T47D (cell line): ENCODE results near the gene VEGFA.

Experiments used
- DNase-seq, 2 experiments: peaks; one replicate each; pipeline versions ENCODE4 v3.0.0 to v3.0.0-alpha.2; 2011 to 2012; ENCODE audit warnings: low read depth in 1 of 2, low spot score in 1 of 2
- JUND ChIP-seq: IDR thresholded peaks from 2 replicates; pipeline ENCODE4 v1.6.1; 2012; ENCODE audit warnings: low read depth
- in situ Hi-C: cut with HindIII; loops from 2 replicates; pipeline ENCODE4 v1.10.0; 2016; ENCODE audit warnings: low sequenced_read_pairs, low pct_unique_long_range_greater_than_20kb

The VEGFA gene

DNA sequence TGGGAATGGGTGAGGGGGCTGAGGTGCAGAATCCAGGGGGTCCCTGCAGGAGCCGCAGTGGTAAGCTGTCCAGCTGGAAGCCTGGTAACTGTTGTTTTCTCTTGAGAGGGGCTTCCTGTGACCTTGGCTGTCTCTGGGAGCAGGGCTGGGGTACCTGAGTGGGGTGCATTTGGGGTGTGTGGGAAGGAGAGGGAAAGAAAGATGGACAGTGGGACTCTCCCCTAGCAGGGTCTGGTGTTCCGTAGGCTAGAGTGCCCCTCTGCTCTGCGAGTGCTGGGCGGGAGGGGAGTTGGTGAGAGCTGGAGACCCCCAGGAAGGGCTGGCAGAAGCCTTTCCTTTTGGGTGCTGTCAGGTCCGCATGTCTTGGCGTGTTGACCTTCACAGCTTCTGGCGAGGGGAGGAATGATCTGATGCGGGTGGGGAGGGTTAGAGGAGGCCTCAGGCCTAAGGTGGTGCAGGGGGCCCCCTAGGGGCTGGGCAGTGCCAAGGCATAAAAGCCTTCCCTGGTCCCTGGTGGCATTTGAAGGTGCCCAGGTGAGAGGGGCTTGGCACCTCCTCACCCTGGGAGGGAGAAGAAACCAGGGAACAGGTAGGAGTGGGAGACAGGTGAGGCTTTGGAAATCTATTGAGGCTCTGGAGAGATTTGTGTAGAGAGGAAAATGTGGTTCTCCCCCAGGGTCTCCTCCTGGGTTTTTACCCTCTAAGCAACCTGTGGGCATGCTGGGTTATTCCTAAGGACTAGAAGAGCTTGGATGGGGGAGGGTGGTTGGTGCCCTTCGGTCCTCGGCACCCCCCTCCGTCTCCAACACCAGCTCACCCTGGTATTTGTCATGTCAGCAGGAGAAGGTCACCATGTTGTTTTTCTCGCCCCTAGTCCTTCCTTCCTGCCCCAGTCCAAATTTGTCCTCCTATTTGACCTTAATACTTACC lies 3.3 kb downstream of the VEGFA start:
- no peak for TF ChIP-seq JUND
- peak; percentile 65 to 77 for DNase-seq
- in situ Hi-C loops, result no loop called here

GRCh38 chr6:43773980-43774775 lies 4.2 kb downstream of the VEGFA start:
- in situ Hi-C loops, result no loop called here
- no peak for TF ChIP-seq JUND
- no peak for DNase-seq

DNA sequence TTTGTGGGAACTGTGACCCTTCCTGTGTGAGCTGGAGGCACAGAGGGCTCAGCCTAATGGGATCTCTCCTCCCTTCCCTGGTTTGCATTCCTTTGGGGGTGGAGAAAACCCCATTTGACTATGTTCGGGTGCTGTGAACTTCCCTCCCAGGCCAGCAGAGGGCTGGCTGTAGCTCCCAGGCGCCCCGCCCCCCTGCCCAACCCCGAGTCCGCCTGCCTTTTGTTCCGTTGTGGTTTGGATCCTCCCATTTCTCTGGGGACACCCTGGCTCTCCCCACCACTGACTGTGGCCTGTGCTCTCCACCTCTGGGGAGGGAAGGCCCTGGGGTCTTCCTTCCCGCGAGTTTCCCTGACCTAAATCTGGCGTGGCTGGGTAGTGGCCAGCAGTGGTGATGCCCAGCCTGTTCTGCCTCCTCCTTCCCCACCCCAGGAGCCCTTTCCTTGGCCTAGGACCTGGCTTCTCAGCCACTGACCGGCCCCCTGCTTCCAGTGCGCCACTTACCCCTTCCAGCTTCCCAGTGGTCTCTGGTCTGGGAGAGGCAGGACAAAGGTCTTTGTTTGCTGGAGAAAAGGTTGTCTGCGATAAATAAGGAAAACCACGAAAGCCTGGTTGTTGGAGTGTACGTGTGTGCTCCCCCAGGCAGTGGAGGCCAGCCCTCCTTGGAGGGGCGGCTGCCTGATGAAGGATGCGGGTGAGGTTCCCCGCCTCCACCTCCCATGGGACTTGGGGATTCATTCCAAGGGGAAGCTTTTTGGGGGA lies 4.9 kb downstream of the VEGFA start:
- peak; percentile 81 to 88 for DNase-seq
- in situ Hi-C loops, result no loop called here
- TF ChIP-seq JUND, result no peak

GRCh38 chr6:43775535-43775885 lies 5.5 kb downstream of the VEGFA start:
- no peak for DNase-seq
- no peak for TF ChIP-seq JUND
- in situ Hi-C loops, result no loop called here

GRCh38 chr6:43776115-43776798 lies 6.2 kb downstream of the VEGFA start:
- in situ Hi-C loops, result no loop called here
- no peak for TF ChIP-seq JUND
- DNase-seq, result no peak

DNA sequence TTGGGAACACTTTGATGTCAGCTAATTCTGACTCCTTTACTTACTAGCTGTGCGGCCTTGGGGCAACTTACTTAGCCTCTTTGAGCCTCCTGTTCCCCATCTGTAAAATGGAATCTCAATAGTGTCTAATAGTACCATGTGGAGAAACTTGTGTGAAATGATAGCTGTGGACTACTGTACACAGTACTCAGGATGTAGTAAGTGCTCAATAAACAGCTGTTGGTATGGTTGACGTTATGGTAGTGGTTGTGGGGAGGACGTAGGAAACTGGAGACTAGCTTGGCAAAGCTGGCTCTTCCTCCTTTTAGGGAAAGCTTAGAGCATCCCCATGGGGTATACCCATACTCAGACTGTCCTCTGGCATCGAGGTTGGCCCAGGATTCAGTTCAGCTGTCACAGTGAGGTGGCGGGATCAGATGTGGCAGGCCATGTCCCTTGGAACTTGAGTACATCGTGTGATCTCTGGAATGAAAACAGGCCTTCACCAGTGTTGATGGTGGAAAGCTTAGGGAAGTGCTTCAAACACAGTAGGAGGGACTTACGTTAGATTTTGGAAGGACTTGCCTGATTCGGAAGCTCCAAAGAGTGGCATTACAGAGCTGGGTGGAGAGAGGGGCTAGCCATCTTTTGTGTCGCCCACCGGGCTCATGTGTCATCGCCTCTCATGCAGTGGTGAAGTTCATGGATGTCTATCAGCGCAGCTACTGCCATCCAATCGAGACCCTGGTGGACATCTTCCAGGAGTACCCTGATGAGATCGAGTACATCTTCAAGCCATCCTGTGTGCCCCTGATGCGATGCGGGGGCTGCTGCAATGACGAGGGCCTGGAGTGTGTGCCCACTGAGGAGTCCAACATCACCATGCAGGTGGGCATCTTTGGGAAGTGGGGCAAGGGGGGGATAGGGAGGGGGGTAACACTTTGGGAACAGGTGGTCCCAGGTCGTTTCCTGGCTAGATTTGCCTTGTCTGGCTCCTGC lies 7.1 kb downstream of the VEGFA start:
- in situ Hi-C loops, result no loop called here
- DNase-seq, result no peak
- TF ChIP-seq JUND, result no peak

DNA sequence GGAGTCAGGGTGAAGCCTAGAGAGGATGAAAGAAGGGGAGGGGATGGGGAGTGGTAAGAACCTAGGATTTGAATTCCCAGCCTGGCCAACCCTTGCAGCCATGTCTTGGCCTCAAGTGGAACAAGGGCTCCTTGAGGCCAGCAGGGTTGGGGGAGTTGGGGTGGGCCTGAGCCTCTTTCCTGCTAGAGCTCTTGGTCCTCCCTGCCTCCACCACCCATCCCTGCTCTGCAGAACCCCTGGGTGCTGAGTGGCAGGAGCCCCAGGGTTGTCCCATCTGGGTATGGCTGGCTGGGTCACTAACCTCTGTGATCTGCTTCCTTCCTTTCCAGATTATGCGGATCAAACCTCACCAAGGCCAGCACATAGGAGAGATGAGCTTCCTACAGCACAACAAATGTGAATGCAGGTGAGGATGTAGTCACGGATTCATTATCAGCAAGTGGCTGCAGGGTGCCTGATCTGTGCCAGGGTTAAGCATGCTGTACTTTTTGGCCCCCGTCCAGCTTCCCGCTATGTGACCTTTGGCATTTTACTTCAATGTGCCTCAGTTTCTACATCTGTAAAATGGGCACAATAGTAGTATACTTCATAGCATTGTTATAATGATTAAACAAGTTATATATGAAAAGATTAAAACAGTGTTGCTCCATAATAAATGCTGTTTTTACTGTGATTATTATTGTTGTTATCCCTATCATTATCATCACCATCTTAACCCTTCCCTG lies 8.3 kb downstream of the VEGFA start:
- DNase-seq, result no peak
- in situ Hi-C loops, result no loop called here
- no peak for TF ChIP-seq JUND

DNA sequence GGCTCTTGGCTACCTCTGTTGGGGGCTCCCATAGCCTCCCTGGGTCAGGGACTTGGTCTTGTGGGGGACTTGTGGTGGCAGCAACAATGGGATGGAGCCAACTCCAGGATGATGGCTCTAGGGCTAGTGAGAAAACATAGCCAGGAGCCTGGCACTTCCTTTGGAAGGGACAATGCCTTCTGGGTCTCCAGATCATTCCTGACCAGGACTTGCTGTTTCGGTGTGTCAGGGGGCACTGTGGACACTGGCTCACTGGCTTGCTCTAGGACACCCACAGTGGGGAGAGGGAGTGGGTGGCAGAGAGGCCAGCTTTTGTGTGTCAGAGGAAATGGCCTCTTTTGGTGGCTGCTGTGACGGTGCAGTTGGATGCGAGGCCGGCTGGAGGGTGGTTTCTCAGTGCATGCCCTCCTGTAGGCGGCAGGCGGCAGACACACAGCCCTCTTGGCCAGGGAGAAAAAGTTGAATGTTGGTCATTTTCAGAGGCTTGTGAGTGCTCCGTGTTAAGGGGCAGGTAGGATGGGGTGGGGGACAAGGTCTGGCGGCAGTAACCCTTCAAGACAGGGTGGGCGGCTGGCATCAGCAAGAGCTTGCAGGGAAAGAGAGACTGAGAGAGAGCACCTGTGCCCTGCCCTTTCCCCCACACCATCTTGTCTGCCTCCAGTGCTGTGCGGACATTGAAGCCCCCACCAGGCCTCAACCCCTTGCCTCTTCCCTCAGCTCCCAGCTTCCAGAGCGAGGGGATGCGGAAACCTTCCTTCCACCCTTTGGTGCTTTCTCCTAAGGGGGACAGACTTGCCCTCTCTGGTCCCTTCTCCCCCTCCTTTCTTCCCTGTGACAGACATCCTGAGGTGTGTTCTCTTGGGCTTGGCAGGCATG lies 9.2 kb downstream of the VEGFA start:
- TF ChIP-seq JUND, result no peak
- no peak for DNase-seq
- in situ Hi-C loops, result no loop called here

DNA sequence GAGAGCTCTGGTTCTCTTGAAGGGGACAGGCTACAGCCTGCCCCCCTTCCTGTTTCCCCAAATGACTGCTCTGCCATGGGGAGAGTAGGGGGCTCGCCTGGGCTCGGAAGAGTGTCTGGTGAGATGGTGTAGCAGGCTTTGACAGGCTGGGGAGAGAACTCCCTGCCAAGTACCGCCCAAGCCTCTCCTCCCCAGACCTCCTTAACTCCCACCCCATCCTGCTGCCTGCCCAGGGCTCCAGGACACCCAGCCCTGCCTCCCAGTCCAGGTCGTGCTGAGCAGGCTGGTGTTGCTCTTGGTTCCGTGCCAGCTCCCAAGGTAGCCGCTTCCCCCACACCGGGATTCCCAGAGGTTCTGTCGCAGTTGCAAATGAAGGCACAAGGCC lies 9.8 kb downstream of the VEGFA start:
- DNase-seq, result peak; percentile 44 to 84
- no peak for TF ChIP-seq JUND
- in situ Hi-C loops, result no loop called here

GRCh38 chr6:43780293-43780692 lies 10.3 kb downstream of the VEGFA start:
- TF ChIP-seq JUND, result no peak
- DNase-seq, result no peak
- in situ Hi-C loops, result no loop called here
